Tibial nerve (tissue), 3 donors: ENCODE data around the gene EARS2.

Source experiments
- POLR2A ChIP-seq, 2 donors: fragments of 450-650 bp; IDR thresholded peaks; one replicate each; pipeline ENCODE4 v1.6.1; 2017; ENCODE audit warnings: antibody characterized with exemption in 2 of 2, mild to moderate bottlenecking in 2 of 2, moderate library complexity in 2 of 2
- TF ChIP-seq, protein P1 (sequence below), 5 experiments: fragments of 200-600 bp in 3 of 5; fragments of 450-650 bp in 2 of 5; sonication (generic) in 3 of 5; IDR thresholded peaks; one replicate each; pipeline ENCODE4 v1.5.1; 2016 to 2019; ENCODE audit warnings: antibody characterized with exemption in 5 of 5, mild to moderate bottlenecking in 3 of 5, moderate library complexity in 2 of 5

DNA sequence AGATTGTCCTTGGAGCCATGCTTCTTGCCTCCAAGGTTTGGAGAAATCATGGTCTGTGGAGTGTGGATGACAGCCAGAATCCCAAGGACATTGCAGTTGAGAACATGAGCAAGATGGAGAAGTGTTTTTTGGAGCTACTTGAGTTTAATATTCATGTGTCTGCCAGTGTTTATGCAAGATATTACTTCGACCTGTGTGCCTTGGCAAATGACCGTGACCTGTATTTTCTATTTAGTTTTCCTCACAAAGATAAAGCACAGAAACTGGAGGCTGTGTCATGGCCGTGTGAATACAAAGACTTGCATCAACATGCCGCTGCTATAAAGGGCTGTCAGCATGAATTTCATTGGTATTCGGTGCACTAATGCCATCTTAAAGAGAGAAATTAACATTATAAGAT lies 55.9 kb downstream of the EARS2 start:
- TF ChIP-seq, protein P1, sequence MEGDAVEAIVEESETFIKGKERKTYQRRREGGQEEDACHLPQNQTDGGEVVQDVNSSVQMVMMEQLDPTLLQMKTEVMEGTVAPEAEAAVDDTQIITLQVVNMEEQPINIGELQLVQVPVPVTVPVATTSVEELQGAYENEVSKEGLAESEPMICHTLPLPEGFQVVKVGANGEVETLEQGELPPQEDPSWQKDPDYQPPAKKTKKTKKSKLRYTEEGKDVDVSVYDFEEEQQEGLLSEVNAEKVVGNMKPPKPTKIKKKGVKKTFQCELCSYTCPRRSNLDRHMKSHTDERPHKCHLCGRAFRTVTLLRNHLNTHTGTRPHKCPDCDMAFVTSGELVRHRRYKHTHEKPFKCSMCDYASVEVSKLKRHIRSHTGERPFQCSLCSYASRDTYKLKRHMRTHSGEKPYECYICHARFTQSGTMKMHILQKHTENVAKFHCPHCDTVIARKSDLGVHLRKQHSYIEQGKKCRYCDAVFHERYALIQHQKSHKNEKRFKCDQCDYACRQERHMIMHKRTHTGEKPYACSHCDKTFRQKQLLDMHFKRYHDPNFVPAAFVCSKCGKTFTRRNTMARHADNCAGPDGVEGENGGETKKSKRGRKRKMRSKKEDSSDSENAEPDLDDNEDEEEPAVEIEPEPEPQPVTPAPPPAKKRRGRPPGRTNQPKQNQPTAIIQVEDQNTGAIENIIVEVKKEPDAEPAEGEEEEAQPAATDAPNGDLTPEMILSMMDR (IDR thresholded peaks at IDR 0.05): no peak
- no peak for TF ChIP-seq POLR2A (IDR thresholded peaks at IDR 0.05)
